Heart left ventricle (tissue), 13 donors: Measurements from ENCODE around the gene CD244.

Source experiments
- CTCF ChIP-seq, 12 donors: fragments of 200-600 bp; sonication (generic) in 4 of 12; IDR thresholded peaks; one replicate each; pipeline versions ENCODE4 v1.5.0 to v1.8.0; 2018 to 2022; ENCODE audit warnings: antibody characterized with exemption in 12 of 12, mild to moderate bottlenecking in 5 of 12
- POLR2A ChIP-seq, 2 donors: fragments of 450-650 bp; IDR thresholded peaks; one replicate each; pipeline ENCODE4 v1.6.1; 2017; ENCODE audit warnings: antibody characterized with exemption in 2 of 2, mild to moderate bottlenecking in 2 of 2, moderate library complexity in 2 of 2
- donor health status: ischemic (EF 13 %, LVEDD 7.1; RV severe dilation, severe dysfunction).
- donor health status: DM: no; HTN: yes; CAD: no.
- donor health status: DM: no; HTN: no; CAD: no.
- donor health status: ischemic (EF 25% LVEDD 6.9; RV normal size, moderate dysfunction).
- donor health status: ischemic (EF 25% LVEDD 5.7; RV mildly dilated, moderate dysfunction).
- donor health status: ischemic (EF 35%, LVEDD 5.7; RV mildly dilated, moderate dysfunction).
- donor health status: nonischemic (EF 11% LVEDD 7.7; RV severe dilation, severe dysfunction).
- donor health status: DM: yes; HTN: yes; CAD: no.
- donor health status: PGD.
- donor health status: ischemic (EF 29% LVEDD 5.4; RV normal size, mild dysfunction).
- donor health status: nonischemic (EF 23%, LVEDD 6.1; RV moderate dilation, normal function).

GRCh38 chr1:160835751-160836150 is 26.9 kb downstream of the CD244 start:
- no peak for TF ChIP-seq CTCF (IDR thresholded peaks at IDR 0.05)
- no peak for TF ChIP-seq POLR2A (IDR thresholded peaks at IDR 0.05)
